K562 (cell line): Measurements from ENCODE around the gene ZNF615. TPM values are rescaled to one million over a fixed set of nuclear protein-coding genes. Genes with fewer than 3 reads are reported as not detected.

Source experiments
- CHD1 ChIP-seq: fragments of 200-600 bp; sonication (generic); IDR thresholded peaks from one replicate; pipeline ENCODE4 v1.6.1; 2012; ENCODE audit warnings: mild to moderate bottlenecking, moderate library complexity, low read length, inconsistent platforms
- NR2C2 ChIP-seq, 2 experiments: fragments of 200-800 bp in 1 of 2; sonication (Bioruptor generic) in 1 of 2; sonication (generic) in 1 of 2; formaldehyde crosslinking in 1 of 2; IDR thresholded peaks; 2 replicates each; pipeline versions ENCODE4 v1.6.1 to v1.8.0; 2016 to 2022; ENCODE audit warnings: mild to moderate bottlenecking in 1 of 2, missing compliant biosample characterization in 1 of 2, missing genetic modification characterization in 1 of 2, missing genetic modification reagents in 1 of 2
- NRF1 ChIP-seq, 2 experiments: fragments of 450-650 bp; IDR thresholded peaks in 1 of 2; conservative IDR thresholded peaks in 1 of 2; 2 replicates each; pipeline ENCODE4 v1.6.1; 2014; ENCODE audit warnings: mild to moderate bottlenecking in 2 of 2
- PCBP1 ChIP-seq: fragments of 200-400 bp; formaldehyde crosslinking; IDR thresholded peaks from 2 replicates; pipeline ENCODE4 v1.6.1; 2018; ENCODE audit warnings: mild to moderate bottlenecking, low read depth, low read length; ENCODE audit not compliant: poor library complexity, severe bottlenecking
- SIN3A ChIP-seq, 2 experiments: fragments of 150-350 bp in 1 of 2; IDR thresholded peaks; 2 replicates each; pipeline ENCODE4 v1.6.1; 2011 to 2016; ENCODE audit warnings: borderline replicate concordance in 2 of 2, low read depth in 2 of 2, low read length in 2 of 2, mild to moderate bottlenecking in 2 of 2, moderate library complexity in 2 of 2; ENCODE audit not compliant: control insufficient read depth in 1 of 2
- SLC30A9 ChIP-seq: fragments of 250-450 bp; sonication (Bioruptor Pico); IDR thresholded peaks from 2 replicates; pipeline ENCODE4 v1.8.0; 2022; ENCODE audit warnings: mild to moderate bottlenecking, moderate library complexity
- SRSF9 ChIP-seq: fragments of 200-400 bp; formaldehyde crosslinking; IDR thresholded peaks from 2 replicates; pipeline ENCODE4 v1.6.1; 2017; ENCODE audit warnings: low read depth, low read length, borderline replicate concordance
- TBP ChIP-seq: optimal IDR thresholded peaks from 2 replicates; pipeline ENCODE3; 2011; ENCODE audit warnings: low read depth, low read length, improper control_type of control experiment
- TCF7L2 ChIP-seq: fragments of 150-350 bp; IDR thresholded peaks from 2 replicates; pipeline ENCODE4 v1.6.1; 2016; ENCODE audit warnings: low read depth, mild to moderate bottlenecking, low read length, moderate library complexity
- ZNF165 ChIP-seq: fragments of 250-450 bp; sonication (Bioruptor Pico); IDR thresholded peaks from 2 replicates; pipeline ENCODE4 v1.4.0; 2020; ENCODE audit warnings: borderline replicate concordance
- ZNF431 ChIP-seq: sonication (generic); formaldehyde crosslinking; IDR thresholded peaks from 2 replicates; pipeline ENCODE4 v1.8.0; 2022; ENCODE audit warnings: mild to moderate bottlenecking, missing genetic modification reagents
- ZNF79 ChIP-seq: fragments of 250-450 bp; sonication (Bioruptor Pico); IDR thresholded peaks from 2 replicates; pipeline ENCODE4 v1.4.0; 2020; ENCODE audit warnings: low read depth, mild to moderate bottlenecking, moderate library complexity
- polyA plus RNA-seq, 8 experiments: library from polyadenylated mRNA; depleted of rRNA in 4 of 8; stranded (reverse) in 5 of 8; unstranded in 3 of 8; fragments of >200 nt; fragmentation: Nextera tagmentation in 2 of 8; fragmentation: Illumina TruSeq in 1 of 8; extraction: Ambion mirVana in 2 of 8; extraction: Trizol in 1 of 8; gene quantifications; 2 replicates each; pipeline versions ENCODE4 v1.2.1 to v1.2.3, GENCODE V29; 2011 to 2014; ENCODE audit warnings: inconsistent platforms in 1 of 8, missing spikeins in 1 of 8
- total RNA-seq, 7 experiments: library from RNA; depleted of rRNA in 6 of 7; stranded (reverse); fragments of >200 nt in 6 of 7; fragmentation: Illumina TruSeq in 2 of 7; extraction: Trizol in 2 of 7; gene quantifications; 2 replicates each; pipeline versions ENCODE4 v1.2.1 to v1.2.3, GENCODE V29; 2011 to 2021; ENCODE audit warnings: low replicate concordance in 1 of 7
- TF ChIP-seq, protein P1 (sequence below), 2 experiments: fragments of 250-450 bp in 1 of 2; fragments of 450-650 bp in 1 of 2; sonication (Bioruptor Pico) in 1 of 2; IDR thresholded peaks; 2 replicates each; pipeline versions ENCODE4 v1.6.1 to v1.8.0; 2016 to 2021; ENCODE audit warnings: mild to moderate bottlenecking in 2 of 2, moderate library complexity in 2 of 2, missing compliant biosample characterization in 1 of 2, missing genetic modification characterization in 1 of 2
- TF ChIP-seq, protein P2 (sequence below): sonication (generic); formaldehyde crosslinking; IDR thresholded peaks from 2 replicates; pipeline ENCODE4 v1.5.0; 2020; ENCODE audit warnings: missing genetic modification reagents

ZNF615 gene
- total and polyA plus RNA-seq, 9 of the 15 experiments (the other 6 are each of a cell fraction or from before 2014, with no cell fraction given), result 1.2 to 4.4 (median 2.7) TPM

DNA sequence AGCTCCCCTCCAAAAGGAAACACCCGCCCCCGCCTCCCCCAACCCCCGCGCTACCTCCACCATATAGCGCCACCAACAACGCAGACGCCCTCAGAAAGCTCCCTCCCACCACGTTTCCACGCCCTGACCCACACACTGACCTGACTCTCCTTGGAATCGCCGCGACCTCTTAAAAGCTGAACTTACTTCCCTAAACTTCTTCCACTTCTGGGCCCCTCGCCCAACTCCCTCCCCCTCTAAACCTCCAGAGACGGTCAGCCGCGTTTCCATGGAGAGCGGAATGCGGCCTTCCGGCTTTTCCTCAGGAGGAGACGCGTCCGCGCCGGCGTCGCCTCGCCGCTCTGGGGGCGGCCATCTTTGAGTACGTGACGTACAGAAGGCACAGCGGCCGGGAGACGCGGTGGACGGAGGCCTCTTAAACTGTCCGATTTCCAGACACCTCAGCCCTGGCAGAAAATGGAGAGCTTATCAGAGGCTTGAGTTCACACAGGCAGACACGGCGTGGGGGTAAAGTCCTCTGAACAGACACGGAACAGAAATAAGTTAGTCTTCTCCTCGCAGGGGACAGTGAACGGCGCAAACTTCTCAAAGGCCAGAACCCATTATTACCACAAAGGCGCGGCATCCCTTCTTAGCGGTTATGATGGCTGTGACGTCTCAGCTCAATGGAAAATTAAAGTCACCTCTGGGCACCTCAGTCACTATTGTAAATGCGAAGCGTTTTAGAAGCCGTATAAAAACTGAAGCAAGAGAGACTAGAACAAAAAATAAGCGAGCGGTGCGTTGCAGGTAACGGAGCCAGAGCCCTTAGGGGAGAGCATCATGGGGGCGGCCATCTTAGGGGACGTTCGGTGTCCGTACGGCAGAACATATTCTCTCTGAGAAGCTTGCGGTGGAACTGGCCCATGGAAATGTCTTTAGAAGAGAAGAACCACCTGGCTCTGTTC is 40.8 kb upstream of the ZNF615 start, which contains the start of gene ZNF432 (continued):
- TF ChIP-seq SRSF9 (no peak), CHD1 (peak; percentile 27), PCBP1 (no peak), ZNF165 (no peak), TCF7L2 (peak; percentile 87), NR2C2 (CRISPR knock-in tag; IDR thresholded peaks at IDR 0.05) (peak; percentile 68; the same call in 1 of the 2 replicates), NR2C2 (tag; IDR thresholded peaks at IDR 0.05) (peak; percentile 85), SLC30A9 (CRISPR knock-in tag) (no peak), TBP (peak; percentile 83), SIN3A (IDR thresholded peaks at IDR 0.05; ENCODE audit: borderline replicate concordance in 2 of 2, control insufficient read depth in 1 of 2, low read depth in 2 of 2, low read length in 2 of 2) (peak; percentile 37 to 49; a peak in 1 of 4 replicates), ZNF79 (no peak), ZNF431 (CRISPR knock-in tag) (no peak), NRF1 (conservative IDR thresholded peaks at IDR 0.05 in 1 of 2, IDR thresholded peaks at IDR 0.05 in 1 of 2) (peak; percentile 80 to 84)
- TF ChIP-seq, protein P1, sequence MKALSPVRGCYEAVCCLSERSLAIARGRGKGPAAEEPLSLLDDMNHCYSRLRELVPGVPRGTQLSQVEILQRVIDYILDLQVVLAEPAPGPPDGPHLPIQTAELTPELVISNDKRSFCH (CRISPR knock-in tag; IDR thresholded peaks at IDR 0.05), result no peak
- TF ChIP-seq, protein P1 (tag; IDR thresholded peaks at IDR 0.05), result no peak
- TF ChIP-seq, protein P2, sequence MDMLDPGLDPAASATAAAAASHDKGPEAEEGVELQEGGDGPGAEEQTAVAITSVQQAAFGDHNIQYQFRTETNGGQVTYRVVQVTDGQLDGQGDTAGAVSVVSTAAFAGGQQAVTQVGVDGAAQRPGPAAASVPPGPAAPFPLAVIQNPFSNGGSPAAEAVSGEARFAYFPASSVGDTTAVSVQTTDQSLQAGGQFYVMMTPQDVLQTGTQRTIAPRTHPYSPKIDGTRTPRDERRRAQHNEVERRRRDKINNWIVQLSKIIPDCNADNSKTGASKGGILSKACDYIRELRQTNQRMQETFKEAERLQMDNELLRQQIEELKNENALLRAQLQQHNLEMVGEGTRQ (CRISPR knock-in tag), result no peak
